Testis (tissue), 3 donors: ENCODE results near the gene RTBDN. TPM values are rescaled to one million over a fixed set of nuclear protein-coding genes. Genes with fewer than 3 reads are reported as not detected.

ENCODE experiments used
- DNase-seq: peaks from one replicate; pipeline ENCODE4 v3.0.0-alpha.2; 2019
- H3K27ac ChIP-seq, 2 donors: fragments of 200-600 bp; sonication (generic); one replicate each; pipeline ENCODE4 v1.5.1; 2019
- H3K27me3 ChIP-seq: fragments of 200-600 bp; sonication (generic); one replicate; pipeline ENCODE4 v1.5.1; 2019
- H3K36me3 ChIP-seq: fragments of 200-600 bp; sonication (generic); one replicate; pipeline ENCODE4 v1.5.1; 2017; ENCODE audit warnings: low read depth; ENCODE audit errors: missing control alignments
- H3K4me1 ChIP-seq: fragments of 200-600 bp; sonication (generic); one replicate; pipeline ENCODE4 v1.5.1; 2019
- H3K4me3 ChIP-seq, 2 donors: fragments of 200-600 bp; sonication (generic); one replicate each; pipeline ENCODE4 v1.5.1; 2017 to 2019
- H3K9me3 ChIP-seq: fragments of 200-600 bp; sonication (generic); one replicate; pipeline ENCODE4 v1.5.1; 2017
- POLR2A ChIP-seq: fragments of 450-650 bp; IDR thresholded peaks from one replicate; pipeline ENCODE4 v1.6.1; 2017; ENCODE audit warnings: antibody characterized with exemption, mild to moderate bottlenecking, moderate library complexity
- WGBS, 2 donors: methylation state at CpG; one replicate each; pipeline ENCODE4 v1.1.5; 2018; 5-methylcytosine and 5-hydroxymethylcytosine counted together
- intact Hi-C: fragments of 100-400 bp; cut with DNase I; formaldehyde crosslinking; loops from one replicate; pipeline ENCODE4 v1.15.1; 2023; ENCODE audit warnings: low total_unique reads
- polyA plus RNA-seq: library from polyadenylated mRNA; stranded (reverse); fragments of 350-450 nt; fragmentation: Illumina TruSeq; extraction: RNeasy Lipid Tissue Mini Kit (QIAGEN cat#74804); gene quantifications from one replicate; pipeline ENCODE4 v1.2.3, GENCODE V29; 2014; ENCODE audit warnings: low read depth, low replicate concordance; ENCODE audit not compliant: insufficient read depth
- total RNA-seq, 2 donors: library from RNA; depleted of rRNA; stranded (reverse); fragments of >200 nt; gene quantifications; one replicate each; pipeline ENCODE4 v1.2.3, GENCODE V29; 2016
- TF ChIP-seq, protein P1 (sequence below), 3 experiments: fragments of 450-650 bp in 2 of 3; fragments of 200-600 bp in 1 of 3; sonication (generic) in 1 of 3; IDR thresholded peaks; one replicate each; pipeline ENCODE4 v1.5.1; 2016 to 2019; ENCODE audit warnings: antibody characterized with exemption in 3 of 3, mild to moderate bottlenecking in 2 of 3, moderate library complexity in 1 of 3

Gene RTBDN
- total and polyA plus RNA-seq, 3 donors from 2014 or later: 3.7 to 5.1 (median 3.8) TPM

- Histone ChIP-seq H3K9me3 (no peaks in the 10 kb centered on the region), H3K27ac (peak overlapping the region; percentile 93 to 98), H3K4me3 (no peak overlapping the region), H3K27me3 (no peaks in the 10 kb centered on the region), H3K36me3 (no peaks in the 10 kb centered on the region), H3K4me1 (peaks cover 68% of the 10 kb centered on the region)
- TF ChIP-seq, protein P1, sequence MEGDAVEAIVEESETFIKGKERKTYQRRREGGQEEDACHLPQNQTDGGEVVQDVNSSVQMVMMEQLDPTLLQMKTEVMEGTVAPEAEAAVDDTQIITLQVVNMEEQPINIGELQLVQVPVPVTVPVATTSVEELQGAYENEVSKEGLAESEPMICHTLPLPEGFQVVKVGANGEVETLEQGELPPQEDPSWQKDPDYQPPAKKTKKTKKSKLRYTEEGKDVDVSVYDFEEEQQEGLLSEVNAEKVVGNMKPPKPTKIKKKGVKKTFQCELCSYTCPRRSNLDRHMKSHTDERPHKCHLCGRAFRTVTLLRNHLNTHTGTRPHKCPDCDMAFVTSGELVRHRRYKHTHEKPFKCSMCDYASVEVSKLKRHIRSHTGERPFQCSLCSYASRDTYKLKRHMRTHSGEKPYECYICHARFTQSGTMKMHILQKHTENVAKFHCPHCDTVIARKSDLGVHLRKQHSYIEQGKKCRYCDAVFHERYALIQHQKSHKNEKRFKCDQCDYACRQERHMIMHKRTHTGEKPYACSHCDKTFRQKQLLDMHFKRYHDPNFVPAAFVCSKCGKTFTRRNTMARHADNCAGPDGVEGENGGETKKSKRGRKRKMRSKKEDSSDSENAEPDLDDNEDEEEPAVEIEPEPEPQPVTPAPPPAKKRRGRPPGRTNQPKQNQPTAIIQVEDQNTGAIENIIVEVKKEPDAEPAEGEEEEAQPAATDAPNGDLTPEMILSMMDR (IDR thresholded peaks at IDR 0.05): no peak
- no peak for TF ChIP-seq POLR2A
- WGBS, 2 donors: 50 to 52% methylated on average over 10 of the region's 10 CpGs
- intact Hi-C loops: no loop called here
- no peak for DNase-seq
Observed at GRCh38 chr19:12787458-12787857, 46.9 kb downstream of the RTBDN start.

- 70 to 74% methylated on average over 3 of the region's 3 CpGs for WGBS, 2 donors
- Histone ChIP-seq H3K27me3 (no peaks in the 10 kb centered on the region), H3K4me1 (peaks cover 68% of the 10 kb centered on the region), H3K36me3 (no peaks in the 10 kb centered on the region), H3K27ac (peak overlapping the region; percentile 93 to 98), H3K4me3 (no peak overlapping the region), H3K9me3 (no peaks in the 10 kb centered on the region)
- peak; percentile 44 for DNase-seq
- TF ChIP-seq, protein P1 (IDR thresholded peaks at IDR 0.05): no peak
- TF ChIP-seq POLR2A: no peak
- intact Hi-C loops: no loop called here
Observed at GRCh38 chr19:12786952-12787351, 47.4 kb downstream of the RTBDN start.

- 49 to 62% methylated on average over 5 to 17 of the region's 18 CpGs for WGBS, 2 donors
- H3K4me1 ChIP-seq: peaks cover 68% of the 10 kb centered on the region
- H3K36me3 ChIP-seq: no peaks in the 10 kb centered on the region
- no peak overlapping the region for H3K4me3 ChIP-seq
- H3K27ac ChIP-seq: peak overlapping the region; percentile 93 to 98
- no peaks in the 10 kb centered on the region for H3K9me3 ChIP-seq
- TF ChIP-seq, protein P1 (IDR thresholded peaks at IDR 0.05): no peak
- no peak for TF ChIP-seq POLR2A
- no peaks in the 10 kb centered on the region for H3K27me3 ChIP-seq
- peak; percentile 64 for DNase-seq
- intact Hi-C loops: no loop called here
Observed at GRCh38 chr19:12786141-12786870, 48.1 kb downstream of the RTBDN start.

DNA sequence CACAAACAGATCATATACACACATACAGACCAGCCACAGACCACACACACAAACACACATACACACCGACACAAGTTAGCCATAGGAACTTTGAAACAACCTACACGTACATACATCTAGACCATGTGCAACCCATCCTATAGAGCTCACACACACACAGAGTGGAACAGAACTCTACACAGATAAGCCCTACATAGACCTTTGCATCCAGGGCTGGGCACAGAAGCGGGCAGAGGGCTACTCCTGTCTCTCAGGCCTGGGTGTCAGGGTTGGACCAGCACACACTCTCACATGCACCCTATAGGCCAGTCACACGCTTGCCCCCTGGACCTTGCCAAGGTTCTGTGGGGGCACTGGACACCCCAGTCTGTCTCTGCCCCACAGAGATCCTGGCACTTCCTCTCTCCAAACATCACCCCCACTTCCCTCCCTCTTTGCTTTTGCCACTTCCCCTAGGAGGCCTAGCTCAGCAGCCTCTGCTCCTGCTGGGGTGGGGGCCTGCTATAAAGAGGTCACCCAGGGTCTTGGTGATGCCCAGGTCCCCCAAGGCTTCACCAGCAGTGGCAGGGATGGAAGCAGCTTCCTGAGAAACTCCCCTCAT lies 48.8 kb downstream of the RTBDN start:
- no peaks in the 10 kb centered on the region for H3K9me3 ChIP-seq
- 70 to 83% methylated on average over 3 to 4 of the region's 4 CpGs for WGBS, 2 donors
- H3K36me3 ChIP-seq: no peaks in the 10 kb centered on the region
- peaks cover 61% of the 10 kb centered on the region for H3K4me1 ChIP-seq
- H3K4me3 ChIP-seq: no peak overlapping the region
- H3K27ac ChIP-seq: peak overlapping the region; percentile 93 to 98
- no peaks in the 10 kb centered on the region for H3K27me3 ChIP-seq
- intact Hi-C loops: no loop called here
- DNase-seq: peak; percentile 23
- TF ChIP-seq POLR2A: no peak
- TF ChIP-seq, protein P1 (IDR thresholded peaks at IDR 0.05): no peak
